GM19324 (cell line): ENCODE results near the gene ATAD1.

ENCODE experiments used
- ATAC-seq: cut with Tn5 transposase; IDR thresholded peaks from one replicate; pipeline ENCODE4 v1.9.1; 2021; ENCODE audit warnings: mild to moderate bottlenecking, moderate library complexity; ENCODE audit not compliant: unreplicated experiment, low FRiP score

ATAD1 gene

GRCh38 chr10:87722716-87723115, 95.3 kb downstream of the ATAD1 start:
- no peak for ATAC-seq

DNA sequence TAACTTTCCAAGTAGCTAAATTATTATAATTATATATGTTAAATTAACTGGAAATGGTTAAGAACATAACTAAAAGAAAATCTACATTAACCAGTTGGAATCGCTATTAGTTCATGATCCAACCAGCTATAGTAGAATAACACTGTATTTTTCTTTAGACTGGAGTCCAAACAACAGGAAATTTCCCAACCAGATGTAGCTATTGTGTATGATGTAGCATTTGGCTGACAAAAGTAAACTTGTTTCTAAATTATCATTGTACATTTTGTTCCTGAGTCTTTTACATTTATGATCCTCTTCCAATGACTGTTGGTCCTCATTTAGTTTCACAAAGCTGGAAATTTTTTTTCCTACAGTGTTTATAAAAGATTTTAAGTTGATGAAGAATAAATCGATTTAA, 96.2 kb downstream of the ATAD1 start:
- ATAC-seq: no peak

GRCh38 chr10:87720665-87721064, 97.4 kb downstream of the ATAD1 start:
- no peak for ATAC-seq

DNA sequence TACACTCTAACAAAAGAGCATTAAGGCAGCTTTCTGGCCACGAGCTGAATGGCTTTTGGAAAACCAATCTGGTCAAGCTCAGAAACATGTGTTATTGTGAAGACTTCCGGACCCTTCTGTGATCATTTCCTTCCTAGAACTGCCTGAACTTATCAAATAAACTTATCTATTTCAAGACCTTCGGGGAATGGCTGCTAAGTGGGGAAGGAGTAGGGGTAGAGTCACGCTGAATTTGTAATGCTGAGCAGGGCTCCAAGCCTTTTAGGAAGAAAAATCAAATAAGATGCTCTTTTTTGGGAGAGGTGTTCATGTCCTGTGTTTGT, 101.7 kb downstream of the ATAD1 start:
- no peak for ATAC-seq

- no peak for ATAC-seq
Observed at GRCh38 chr10:87715552-87716347, 102.3 kb downstream of the ATAD1 start.

- ATAC-seq: no peak
Observed at GRCh38 chr10:87713707-87714106, 104.3 kb downstream of the ATAD1 start.

DNA sequence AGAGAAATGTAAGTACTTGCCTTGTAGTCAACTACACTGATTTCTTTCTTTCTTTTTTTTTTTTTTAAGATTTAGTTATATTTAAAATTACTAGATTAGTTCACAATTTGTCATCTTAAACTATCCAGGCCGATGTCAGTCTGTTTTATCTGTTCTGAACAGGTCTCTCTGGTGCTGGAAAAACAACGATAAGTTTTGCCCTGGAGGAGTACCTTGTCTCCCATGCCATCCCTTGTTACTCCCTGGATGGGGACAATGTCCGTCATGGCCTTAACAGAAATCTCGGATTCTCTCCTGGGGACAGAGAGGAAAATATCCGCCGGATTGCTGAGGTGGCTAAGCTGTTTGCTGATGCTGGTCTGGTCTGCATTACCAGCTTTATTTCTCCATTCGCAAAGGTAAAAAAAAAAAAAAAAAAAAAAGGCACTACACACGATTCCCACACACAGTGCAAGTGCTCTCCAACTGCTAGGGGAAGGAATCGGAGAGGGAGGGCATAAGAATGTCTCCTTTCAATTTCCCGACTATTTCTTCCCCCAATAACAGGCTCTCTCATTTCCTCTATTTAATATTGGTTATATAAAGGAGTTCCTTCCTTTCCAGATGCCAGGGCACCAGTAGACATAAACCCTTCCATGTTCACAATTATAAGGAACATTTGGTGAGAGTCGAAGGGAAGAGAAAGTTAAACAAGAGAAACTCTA, 105.0 kb downstream of the ATAD1 start:
- no peak for ATAC-seq

GRCh38 chr10:87707254-87707653, 110.8 kb downstream of the ATAD1 start:
- ATAC-seq: no peak

DNA sequence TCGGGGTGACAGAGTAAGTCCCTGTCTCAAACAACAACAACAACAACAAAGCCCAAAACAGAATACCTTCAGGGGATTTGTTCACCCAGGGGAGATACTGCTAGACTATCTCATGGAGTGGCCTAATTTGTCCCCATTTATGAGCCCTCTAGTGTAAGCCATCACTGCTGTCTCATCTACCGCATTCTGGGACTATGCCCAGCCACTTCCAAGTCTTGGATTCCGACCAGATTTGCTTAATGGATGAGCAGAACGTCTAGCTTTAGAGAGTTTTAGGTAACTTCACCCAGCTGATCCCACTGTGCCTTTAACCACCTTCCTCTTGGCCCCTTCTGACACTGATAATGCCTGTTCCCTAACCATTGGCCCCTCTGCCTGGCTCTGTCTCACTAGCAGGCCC, 111.3 kb downstream of the ATAD1 start:
- ATAC-seq: no peak

- ATAC-seq: no peak
Observed at GRCh38 chr10:87705339-87705738, 112.7 kb downstream of the ATAD1 start.

DNA sequence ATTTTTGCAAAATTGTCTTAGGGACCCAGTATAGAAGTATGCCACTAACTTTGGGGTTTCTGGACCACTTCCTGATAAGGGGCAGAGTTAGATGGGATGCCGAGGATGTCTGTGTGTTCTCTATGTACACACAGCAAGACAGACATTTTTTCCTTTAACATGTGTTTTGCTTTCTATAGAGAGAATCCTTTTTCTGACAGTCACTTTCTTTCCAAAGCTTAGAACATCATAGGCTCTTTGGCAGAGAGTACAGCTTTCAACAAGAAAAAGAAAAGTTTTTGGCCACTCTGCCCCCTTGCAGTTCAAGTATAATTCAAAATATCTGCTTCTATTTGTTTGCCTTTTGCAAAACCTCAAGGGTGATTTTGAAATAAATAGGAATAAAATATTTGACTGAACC, 114.3 kb downstream of the ATAD1 start:
- no peak for ATAC-seq

- ATAC-seq: no peak
Observed at GRCh38 chr10:87702973-87703294, 115.1 kb downstream of the ATAD1 start.

DNA sequence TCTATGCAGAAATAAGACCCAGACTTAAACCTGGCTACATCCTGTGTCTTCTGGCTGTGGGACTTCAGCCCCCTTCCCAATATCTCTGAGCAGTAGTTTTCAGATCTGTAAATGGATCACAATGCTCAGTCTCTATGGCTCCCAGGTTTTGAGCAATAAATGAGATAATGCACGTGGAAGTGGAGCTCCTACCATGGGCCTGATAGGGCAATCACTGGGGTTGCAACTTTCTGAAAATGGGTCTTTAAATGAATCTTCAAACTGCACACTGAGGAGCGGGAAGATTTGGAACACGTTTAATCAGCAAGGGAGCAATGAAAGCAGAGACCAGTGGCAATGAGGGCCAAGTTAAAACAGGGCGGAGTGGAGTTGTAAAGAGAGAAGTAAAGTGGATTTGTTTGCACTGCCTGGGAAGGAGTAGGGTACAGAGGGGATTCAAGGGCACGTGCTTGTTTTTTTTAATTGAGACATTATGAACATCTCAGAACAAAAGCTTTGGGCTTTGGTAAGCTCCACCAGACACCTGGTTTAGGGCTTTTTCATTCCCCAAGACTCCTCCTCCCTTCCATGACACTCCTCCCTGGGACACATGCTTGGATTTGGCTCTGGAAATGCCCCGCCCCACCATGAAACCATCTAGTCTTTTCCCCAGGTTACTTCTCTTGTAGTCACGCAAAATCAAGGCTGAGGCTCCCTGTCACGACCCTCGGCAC, 115.6 kb downstream of the ATAD1 start:
- ATAC-seq: no peak
